A549 (cell line): Measurements from ENCODE around the gene VWC2. TPM values are rescaled to one million over a fixed set of nuclear protein-coding genes. Genes with fewer than 3 reads are reported as not detected.

ENCODE experiments used
- ATAC-seq, 2 experiments: fragments of 200-7000 bp in 1 of 2; fragments of >200 bp in 1 of 2; cut with Nextera tagmentation in 1 of 2; cut with Tn5 transposase in 1 of 2; 3 replicates each; pipeline versions ENCODE4 v1.8.0 to v1.9.1; 2018 to 2020; ENCODE audit warnings: mild to moderate bottlenecking in 1 of 2, moderate library complexity in 1 of 2
- CTCF ChIA-PET: fragments of 300-600 bp; sonication (Branson Sonifier 250); formaldehyde crosslinking; extraction: SDS; loops from one replicate; lab custom pipeline; 2021; ENCODE audit warnings: antibody characterized with exemption, inconsistent platforms; lab: Yijun Ruan, JAX
- POLR2A ChIA-PET: fragments of 350-600 bp; formaldehyde crosslinking; extraction: SDS; loops from one replicate; lab custom pipeline; 2021; ENCODE audit warnings: antibody characterized with exemption, inconsistent platforms; lab: Yijun Ruan, JAX
- DNase-seq, 2 experiments: peaks; one replicate each; pipeline versions ENCODE4 v3.0.0 to v3.0.0-alpha.2; 2011 to 2016; ENCODE audit warnings: low read depth in 1 of 2, low spot score in 1 of 2
- FAIRE-seq: peaks from 2 replicates; lab custom pipeline; 2011; peaks lifted over from hg19 to GRCh38; lab: Jason Lieb, UNC
- H3K27ac ChIP-seq, 2 experiments: fragments of >200 bp; sonication (Bioruptor Twin); formaldehyde crosslinking; 3 replicates each; pipeline ENCODE4 v1.5.1; 2016 to 2017
- H3K4me1 ChIP-seq: fragments of >200 bp; sonication (Bioruptor Twin); formaldehyde crosslinking; 3 replicates; pipeline ENCODE4 v1.6.1; 2016
- H3K4me2 ChIP-seq: fragments of >200 bp; sonication (Bioruptor Twin); formaldehyde crosslinking; 3 replicates; pipeline ENCODE4 v1.6.1; 2016
- H3K4me3 ChIP-seq: fragments of >200 bp; sonication (Bioruptor Twin); formaldehyde crosslinking; 3 replicates; pipeline ENCODE4 v1.5.1; 2016
- H3K9me3 ChIP-seq: fragments of >200 bp; sonication (Bioruptor Twin); formaldehyde crosslinking; 3 replicates; pipeline ENCODE4 v1.6.1; 2016
- CBX2 ChIP-seq: fragments of 200-600 bp; sonication (generic); IDR thresholded peaks from 2 replicates; pipeline ENCODE4 v1.6.1; 2016; ENCODE audit warnings: low read depth, mild to moderate bottlenecking, borderline replicate concordance
- CBX8 ChIP-seq: fragments of 200-600 bp; sonication (generic); IDR thresholded peaks from 2 replicates; pipeline ENCODE4 v1.6.1; 2016
- EHF ChIP-seq: fragments of 250-450 bp; sonication (Bioruptor Pico); IDR thresholded peaks from 2 replicates; pipeline ENCODE4 v1.5.0; 2020; ENCODE audit warnings: mild to moderate bottlenecking
- EP300 ChIP-seq, 2 experiments: fragments of >200 bp; sonication (Bioruptor Twin); formaldehyde crosslinking; IDR thresholded peaks; 2 replicates in 1 of 2; 3 replicates in 1 of 2; pipeline ENCODE4 v1.6.1; 2016 to 2017
- FOSB ChIP-seq: fragments of 250-450 bp; sonication (Bioruptor Pico); IDR thresholded peaks from 2 replicates; pipeline ENCODE4 v1.5.0; 2020; ENCODE audit warnings: mild to moderate bottlenecking, moderate library complexity
- FOSL2 ChIP-seq, 2 experiments: fragments of 450-650 bp in 1 of 2; fragments of >200 bp in 1 of 2; sonication (Bioruptor Twin) in 1 of 2; formaldehyde crosslinking; IDR thresholded peaks; 2 replicates each; pipeline versions ENCODE4 v1.5.0 to v1.6.1; 2016 to 2020; ENCODE audit warnings: mild to moderate bottlenecking in 1 of 2, moderate library complexity in 1 of 2
- FOXS1 ChIP-seq: fragments of 250-450 bp; sonication (Bioruptor Pico); IDR thresholded peaks from 2 replicates; pipeline ENCODE4 v1.5.0; 2020; ENCODE audit warnings: mild to moderate bottlenecking, moderate library complexity
- GATA3 ChIP-seq: IDR thresholded peaks from 2 replicates; pipeline ENCODE4 v1.6.1; 2012; ENCODE audit warnings: borderline replicate concordance
- HOXA7 ChIP-seq: fragments of 250-450 bp; sonication (Bioruptor Pico); IDR thresholded peaks from 2 replicates; pipeline ENCODE4 v1.5.0; 2020; ENCODE audit warnings: mild to moderate bottlenecking, moderate library complexity
- HOXB13 ChIP-seq: fragments of 250-450 bp; sonication (Bioruptor Pico); IDR thresholded peaks from 2 replicates; pipeline ENCODE4 v1.5.0; 2020; ENCODE audit warnings: low read depth, mild to moderate bottlenecking, moderate library complexity
- HOXB5 ChIP-seq: fragments of 250-450 bp; sonication (Bioruptor Pico); IDR thresholded peaks from 2 replicates; pipeline ENCODE4 v1.5.0; 2020; ENCODE audit warnings: mild to moderate bottlenecking, moderate library complexity
- JUN ChIP-seq, 2 experiments: fragments of >200 bp; sonication (Bioruptor Twin); formaldehyde crosslinking; IDR thresholded peaks; 2 replicates in 1 of 2; 3 replicates in 1 of 2; pipeline ENCODE4 v1.6.1; 2016 to 2017
- JUNB ChIP-seq: fragments of >200 bp; sonication (Bioruptor Twin); formaldehyde crosslinking; IDR thresholded peaks from 2 replicates; pipeline ENCODE4 v1.6.1; 2016
- KDM5A ChIP-seq: fragments of 200-600 bp; sonication (generic); IDR thresholded peaks from 2 replicates; pipeline ENCODE4 v1.6.1; 2016; ENCODE audit warnings: antibody characterized with exemption, mild to moderate bottlenecking
- MAFK ChIP-seq: fragments of 450-650 bp; IDR thresholded peaks from 2 replicates; pipeline ENCODE4 v1.6.1; 2014; ENCODE audit not compliant: partially characterized antibody
- MAZ ChIP-seq: fragments of 150-350 bp; IDR thresholded peaks from 2 replicates; pipeline ENCODE4 v1.6.1; 2014; ENCODE audit warnings: antibody characterized with exemption, low read depth, low read length, borderline replicate concordance
- NPAS2 ChIP-seq: fragments of 250-450 bp; sonication (Bioruptor Pico); IDR thresholded peaks from 2 replicates; pipeline ENCODE4 v1.8.0; 2022; ENCODE audit warnings: mild to moderate bottlenecking, moderate library complexity, borderline replicate concordance
- NR3C1 ChIP-seq: fragments of >200 bp; sonication (Bioruptor Twin); formaldehyde crosslinking; IDR thresholded peaks from 3 replicates; pipeline ENCODE4 v1.6.1; 2017
- POLR2AphosphoS2 ChIP-seq: conservative IDR thresholded peaks from 2 replicates; pipeline ENCODE4 v1.6.1; 2012; ENCODE audit warnings: low read length, improper control_type of control experiment, inconsistent platforms
- SMC3 ChIP-seq: fragments of >200 bp; sonication (Bioruptor Twin); formaldehyde crosslinking; IDR thresholded peaks from 3 replicates; pipeline ENCODE4 v1.6.1; 2018; ENCODE audit warnings: inconsistent platforms
- TP53 ChIP-seq: fragments of 250-450 bp; sonication (Bioruptor Pico); IDR thresholded peaks from 2 replicates; pipeline ENCODE4 v1.5.0; 2021; ENCODE audit warnings: mild to moderate bottlenecking, moderate library complexity
- ZFP36 ChIP-seq: fragments of 450-650 bp; IDR thresholded peaks from 2 replicates; pipeline ENCODE4 v1.6.1; 2014; ENCODE audit warnings: borderline replicate concordance; ENCODE audit not compliant: partially characterized antibody
- ZNF302 ChIP-seq: fragments of 250-450 bp; sonication (Bioruptor Pico); IDR thresholded peaks from 2 replicates; pipeline ENCODE4 v1.9.0; 2021; ENCODE audit warnings: inconsistent platforms, mild to moderate bottlenecking, moderate library complexity
- ZSCAN20 ChIP-seq: fragments of 250-450 bp; sonication (Bioruptor Pico); IDR thresholded peaks from 2 replicates; pipeline ENCODE4 v1.8.0; 2022; ENCODE audit warnings: mild to moderate bottlenecking, moderate library complexity
- WGBS: methylation state at CpG from one replicate; pipeline ENCODE4 v1.1.6; 2017; ENCODE audit errors: missing lambda C conversion rate; 5-methylcytosine and 5-hydroxymethylcytosine counted together
- polyA plus RNA-seq, 4 experiments: library from polyadenylated mRNA; depleted of rRNA in 3 of 4; stranded (reverse); fragments of >200 nt; fragmentation: RNase III in 1 of 4; extraction: RNeasy Plus Mini Kit Qiagen cat#74134 plus additional on column Dnase treatment in 1 of 4; gene quantifications; 2 replicates in 3 of 4; 3 replicates in 1 of 4; pipeline ENCODE4 v1.2.3, GENCODE V29; 2011 to 2017
- TF ChIP-seq, protein P1 (sequence below): fragments of 450-650 bp; IDR thresholded peaks from 2 replicates; pipeline ENCODE4 v1.6.1; 2014; ENCODE audit warnings: antibody characterized with exemption
- TF ChIP-seq, protein P2 (sequence below): fragments of >200 bp; sonication (Bioruptor Twin); formaldehyde crosslinking; IDR thresholded peaks from 3 replicates; pipeline ENCODE4 v1.5.1; 2016
- TF ChIP-seq, protein P3 (sequence below): fragments of 200-600 bp; sonication (generic); IDR thresholded peaks from 2 replicates; pipeline ENCODE4 v1.6.1; 2016; ENCODE audit warnings: antibody characterized with exemption, mild to moderate bottlenecking, moderate library complexity
- TF ChIP-seq, protein P4 (sequence below): fragments of >200 bp; sonication (Bioruptor Twin); formaldehyde crosslinking; IDR thresholded peaks from 2 replicates; pipeline ENCODE4 v1.6.1; 2016

VWC2 gene
- polyA plus RNA-seq, 2 of the 4 experiments (the other 2 are of a cell fraction), result not detected

DNA sequence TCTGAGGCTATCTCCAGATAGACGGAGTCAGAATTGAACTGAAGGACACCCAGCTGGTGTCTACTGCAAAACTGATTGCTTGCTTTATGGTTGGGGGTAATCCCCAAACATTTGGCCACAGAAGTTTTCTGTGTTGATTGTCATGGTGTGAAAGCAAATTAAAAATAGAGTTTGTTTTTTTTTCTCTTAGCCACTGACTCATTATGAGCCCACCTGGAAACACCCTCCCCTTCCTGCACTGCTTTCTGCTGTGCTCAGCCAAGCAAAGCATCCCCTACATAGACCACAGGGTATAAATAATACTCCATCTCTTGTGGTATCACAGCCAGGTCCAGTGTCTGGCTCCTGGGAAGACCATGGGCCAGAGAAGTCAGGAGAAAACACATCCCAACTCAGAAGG is 6.5 kb upstream of the VWC2 start:
- ATAC-seq (no peak), DNase-seq (no peak), FAIRE-seq (no peak)
- ChIA-PET POLR2A (no interaction called here), CTCF (no interaction called here)
- Histone ChIP-seq H3K4me3 (no peak overlapping the region), H3K9me3 (no peaks in the 10 kb centered on the region), H3K4me1 (no peaks in the 10 kb centered on the region)
- WGBS, result 0% methylated on average over 1 of the region's 1 CpG
- TF ChIP-seq MAZ (no peak), NPAS2 (CRISPR knock-in tag) (no peak), ZSCAN20 (CRISPR knock-in tag) (no peak), POLR2AphosphoS2 (no peak), HOXA7 (no peak), FOXS1 (CRISPR knock-in tag) (no peak), JUNB (no peak), KDM5A (no peak), ZNF302 (CRISPR knock-in tag) (no peak), TP53 (CRISPR knock-in tag) (no peak), MAFK (no peak), JUN (IDR thresholded peaks at IDR 0.05) (no peak), EHF (CRISPR knock-in tag) (no peak)
- TF ChIP-seq, protein P1, sequence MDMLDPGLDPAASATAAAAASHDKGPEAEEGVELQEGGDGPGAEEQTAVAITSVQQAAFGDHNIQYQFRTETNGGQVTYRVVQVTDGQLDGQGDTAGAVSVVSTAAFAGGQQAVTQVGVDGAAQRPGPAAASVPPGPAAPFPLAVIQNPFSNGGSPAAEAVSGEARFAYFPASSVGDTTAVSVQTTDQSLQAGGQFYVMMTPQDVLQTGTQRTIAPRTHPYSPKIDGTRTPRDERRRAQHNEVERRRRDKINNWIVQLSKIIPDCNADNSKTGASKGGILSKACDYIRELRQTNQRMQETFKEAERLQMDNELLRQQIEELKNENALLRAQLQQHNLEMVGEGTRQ, result no peak
- TF ChIP-seq, protein P2, sequence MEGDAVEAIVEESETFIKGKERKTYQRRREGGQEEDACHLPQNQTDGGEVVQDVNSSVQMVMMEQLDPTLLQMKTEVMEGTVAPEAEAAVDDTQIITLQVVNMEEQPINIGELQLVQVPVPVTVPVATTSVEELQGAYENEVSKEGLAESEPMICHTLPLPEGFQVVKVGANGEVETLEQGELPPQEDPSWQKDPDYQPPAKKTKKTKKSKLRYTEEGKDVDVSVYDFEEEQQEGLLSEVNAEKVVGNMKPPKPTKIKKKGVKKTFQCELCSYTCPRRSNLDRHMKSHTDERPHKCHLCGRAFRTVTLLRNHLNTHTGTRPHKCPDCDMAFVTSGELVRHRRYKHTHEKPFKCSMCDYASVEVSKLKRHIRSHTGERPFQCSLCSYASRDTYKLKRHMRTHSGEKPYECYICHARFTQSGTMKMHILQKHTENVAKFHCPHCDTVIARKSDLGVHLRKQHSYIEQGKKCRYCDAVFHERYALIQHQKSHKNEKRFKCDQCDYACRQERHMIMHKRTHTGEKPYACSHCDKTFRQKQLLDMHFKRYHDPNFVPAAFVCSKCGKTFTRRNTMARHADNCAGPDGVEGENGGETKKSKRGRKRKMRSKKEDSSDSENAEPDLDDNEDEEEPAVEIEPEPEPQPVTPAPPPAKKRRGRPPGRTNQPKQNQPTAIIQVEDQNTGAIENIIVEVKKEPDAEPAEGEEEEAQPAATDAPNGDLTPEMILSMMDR, result no peak
- TF ChIP-seq, all 56 proteins: peak for 0
- Histone ChIP-seq H3K27ac (no peak overlapping the region), H3K4me2 (no peak overlapping the region)

DNA sequence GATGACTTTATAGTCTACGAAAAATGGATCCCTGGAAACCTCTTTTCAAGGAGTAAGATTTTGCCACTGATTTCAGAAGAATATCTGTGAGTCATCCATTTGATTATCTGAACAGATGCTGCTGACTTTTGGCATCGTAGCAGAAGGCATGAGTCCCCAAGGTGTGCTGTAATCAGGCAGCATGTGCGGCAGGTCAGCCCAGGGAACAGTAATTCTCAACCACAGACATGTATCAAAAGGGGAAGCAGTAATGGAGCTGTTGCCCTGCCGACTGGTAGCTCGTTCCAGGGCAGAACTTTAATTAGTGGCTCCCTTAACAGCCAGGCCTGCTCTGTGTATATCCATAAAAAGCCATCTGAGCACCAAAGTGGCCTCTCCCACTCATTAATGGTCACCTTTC is 5.7 kb upstream of the VWC2 start:
- no peak overlapping the region for H3K27ac ChIP-seq
- ChIA-PET POLR2A (no interaction called here), CTCF (interaction anchor here (1.5 kb wide), 1 partner anchor 10 kb away, joined by 3 read pairs; no protein-coding TSS in a partner anchor)
- no peak for TF ChIP-seq HOXB5 (CRISPR knock-in tag)
- TF ChIP-seq SMC3, result no peak
- no peak for TF ChIP-seq HOXB13 (CRISPR knock-in tag)
- no peak for TF ChIP-seq GATA3
- no peak for TF ChIP-seq NR3C1
- no peak for TF ChIP-seq EP300 (IDR thresholded peaks at IDR 0.05)
- TF ChIP-seq, protein P3, sequence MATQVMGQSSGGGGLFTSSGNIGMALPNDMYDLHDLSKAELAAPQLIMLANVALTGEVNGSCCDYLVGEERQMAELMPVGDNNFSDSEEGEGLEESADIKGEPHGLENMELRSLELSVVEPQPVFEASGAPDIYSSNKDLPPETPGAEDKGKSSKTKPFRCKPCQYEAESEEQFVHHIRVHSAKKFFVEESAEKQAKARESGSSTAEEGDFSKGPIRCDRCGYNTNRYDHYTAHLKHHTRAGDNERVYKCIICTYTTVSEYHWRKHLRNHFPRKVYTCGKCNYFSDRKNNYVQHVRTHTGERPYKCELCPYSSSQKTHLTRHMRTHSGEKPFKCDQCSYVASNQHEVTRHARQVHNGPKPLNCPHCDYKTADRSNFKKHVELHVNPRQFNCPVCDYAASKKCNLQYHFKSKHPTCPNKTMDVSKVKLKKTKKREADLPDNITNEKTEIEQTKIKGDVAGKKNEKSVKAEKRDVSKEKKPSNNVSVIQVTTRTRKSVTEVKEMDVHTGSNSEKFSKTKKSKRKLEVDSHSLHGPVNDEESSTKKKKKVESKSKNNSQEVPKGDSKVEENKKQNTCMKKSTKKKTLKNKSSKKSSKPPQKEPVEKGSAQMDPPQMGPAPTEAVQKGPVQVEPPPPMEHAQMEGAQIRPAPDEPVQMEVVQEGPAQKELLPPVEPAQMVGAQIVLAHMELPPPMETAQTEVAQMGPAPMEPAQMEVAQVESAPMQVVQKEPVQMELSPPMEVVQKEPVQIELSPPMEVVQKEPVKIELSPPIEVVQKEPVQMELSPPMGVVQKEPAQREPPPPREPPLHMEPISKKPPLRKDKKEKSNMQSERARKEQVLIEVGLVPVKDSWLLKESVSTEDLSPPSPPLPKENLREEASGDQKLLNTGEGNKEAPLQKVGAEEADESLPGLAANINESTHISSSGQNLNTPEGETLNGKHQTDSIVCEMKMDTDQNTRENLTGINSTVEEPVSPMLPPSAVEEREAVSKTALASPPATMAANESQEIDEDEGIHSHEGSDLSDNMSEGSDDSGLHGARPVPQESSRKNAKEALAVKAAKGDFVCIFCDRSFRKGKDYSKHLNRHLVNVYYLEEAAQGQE, result no peak
- TF ChIP-seq ZFP36, result no peak
- TF ChIP-seq ZNF302 (CRISPR knock-in tag), result no peak
- no peak for TF ChIP-seq CBX8
- TF ChIP-seq FOSL2 (IDR thresholded peaks at IDR 0.05), result no peak
- no peak for TF ChIP-seq FOSL2 (CRISPR knock-in tag; IDR thresholded peaks at IDR 0.05)
- TF ChIP-seq JUNB, result no peak
- TF ChIP-seq, protein P1, result no peak
- no peak for TF ChIP-seq CBX2
- TF ChIP-seq, protein P4, sequence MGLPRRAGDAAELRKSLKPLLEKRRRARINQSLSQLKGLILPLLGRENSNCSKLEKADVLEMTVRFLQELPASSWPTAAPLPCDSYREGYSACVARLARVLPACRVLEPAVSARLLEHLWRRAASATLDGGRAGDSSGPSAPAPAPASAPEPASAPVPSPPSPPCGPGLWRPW, result no peak
- no peak for TF ChIP-seq FOSB (CRISPR knock-in tag)
- H3K9me3 ChIP-seq, result no peaks in the 10 kb centered on the region
- no peak overlapping the region for H3K4me2 ChIP-seq
- no peak overlapping the region for H3K4me3 ChIP-seq
- no peak for DNase-seq
- WGBS, result 3% methylated on average over 5 of the region's 5 CpGs
- ATAC-seq, result no peak
- no peaks in the 10 kb centered on the region for H3K4me1 ChIP-seq
- no peak for FAIRE-seq
